ENCODE data around the gene PICK1. TPM values are rescaled to one million over a fixed set of nuclear protein-coding genes. Genes with fewer than 3 reads are reported as not detected.

The PICK1 gene
- total and polyA plus RNA-seq, 10 of the 15 experiments (the other 5 are each of a cell fraction or from before 2014, with no cell fraction given): 0.07 to 19.2 (median 10.9) TPM

DNA sequence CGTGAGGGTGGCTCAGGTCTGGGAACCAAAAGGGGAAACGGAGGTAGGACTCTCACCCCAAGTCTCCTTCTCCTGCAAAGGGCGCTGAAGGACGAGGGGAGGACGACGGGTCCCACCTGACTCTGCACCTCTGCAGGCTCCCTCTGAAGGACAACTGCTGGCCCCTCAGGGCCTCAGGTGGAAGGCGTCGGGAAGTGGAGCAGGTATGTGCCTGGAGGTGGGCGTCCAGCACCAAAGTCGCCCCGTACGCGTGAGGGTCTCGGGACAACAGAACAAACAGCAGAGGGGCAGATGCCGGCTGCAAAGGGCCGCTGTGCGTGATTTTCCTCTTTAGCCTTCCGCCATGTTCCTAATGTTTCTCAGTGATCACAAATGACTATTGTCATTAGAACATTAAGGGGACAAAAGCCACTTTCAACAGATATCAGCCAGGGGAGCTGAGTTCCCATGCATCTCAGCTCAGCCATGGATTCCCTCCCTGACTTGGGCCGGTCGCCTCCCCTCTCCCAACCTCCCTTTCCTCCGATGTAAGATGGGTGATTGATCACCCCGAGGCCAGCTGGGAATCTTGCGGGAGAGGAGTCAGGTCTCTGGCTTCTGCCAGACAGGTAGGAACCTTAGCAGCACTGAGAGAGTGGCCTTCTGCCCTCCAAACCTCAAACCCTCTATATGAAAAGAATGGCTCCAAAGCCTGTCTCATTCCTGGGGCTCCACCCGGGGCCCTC, 25.9 kb downstream of the PICK1 start:
- Histone ChIP-seq H2AFZ (ENCODE audit: control insufficient read depth, low read depth, low read length) (no peak overlapping the region), H3K4me1 (ENCODE audit: control insufficient read depth, insufficient read depth, low read length) (no peaks in the 10 kb centered on the region), H3K27ac (ENCODE audit: control insufficient read depth, insufficient read depth) (no peak overlapping the region), H3K79me2 (ENCODE audit: control insufficient read depth, insufficient read depth, low read length) (no peaks in the 10 kb centered on the region), H3K36me3 (ENCODE audit: control insufficient read depth in 2 of 2, insufficient read depth in 2 of 2, low read length in 1 of 2) (no peaks in the 10 kb centered on the region), H3K9me3 (replicated peaks; ENCODE audit: control insufficient read depth, insufficient read depth, low read length) (no peaks in the 10 kb centered on the region), H3K4me3 (no peak overlapping the region), H4K20me1 (ENCODE audit: control insufficient read depth, insufficient read depth) (no peaks in the 10 kb centered on the region), H3K4me2 (ENCODE audit: control insufficient read depth, insufficient read depth) (no peak overlapping the region), H3K27me3 (replicated peaks in 1 of 2; ENCODE audit: control insufficient read depth in 2 of 2, insufficient read depth in 2 of 2, low read length in 1 of 2) (peaks cover 8 to 9% of the 10 kb centered on the region in 2 experiments; a peak in 3 of 4 replicates), H3K9ac (ENCODE audit: control insufficient read depth, insufficient read depth, low read length) (no peak overlapping the region)
- in situ Hi-C loops (cut with MboI) (no loop called here), intact Hi-C loops (cut with micrococcal nuclease; ENCODE audit: unreplicated experiment) (no loop called here)
- ChIA-PET CTCF (no interaction called here), POLR2A (no interaction called here), SMC1A (ENCODE audit: uncharacterized antibody, unreplicated experiment) (no interaction called here), RAD21 (ENCODE audit: unreplicated experiment) (no interaction called here)
- FAIRE-seq (no peak), ATAC-seq (no peak), DNase-seq (ENCODE audit: low read depth, low spot score) (no peak)
- 62% methylated on average over 24 of the region's 24 CpGs for WGBS (ENCODE audit: insufficient coverage, insufficient replicate concordance, low lambda C conversion rate, missing lambda C conversion rate)
- no TSS peak for BruUV-seq (replicated peaks)
- TF ChIP-seq, protein P1, sequence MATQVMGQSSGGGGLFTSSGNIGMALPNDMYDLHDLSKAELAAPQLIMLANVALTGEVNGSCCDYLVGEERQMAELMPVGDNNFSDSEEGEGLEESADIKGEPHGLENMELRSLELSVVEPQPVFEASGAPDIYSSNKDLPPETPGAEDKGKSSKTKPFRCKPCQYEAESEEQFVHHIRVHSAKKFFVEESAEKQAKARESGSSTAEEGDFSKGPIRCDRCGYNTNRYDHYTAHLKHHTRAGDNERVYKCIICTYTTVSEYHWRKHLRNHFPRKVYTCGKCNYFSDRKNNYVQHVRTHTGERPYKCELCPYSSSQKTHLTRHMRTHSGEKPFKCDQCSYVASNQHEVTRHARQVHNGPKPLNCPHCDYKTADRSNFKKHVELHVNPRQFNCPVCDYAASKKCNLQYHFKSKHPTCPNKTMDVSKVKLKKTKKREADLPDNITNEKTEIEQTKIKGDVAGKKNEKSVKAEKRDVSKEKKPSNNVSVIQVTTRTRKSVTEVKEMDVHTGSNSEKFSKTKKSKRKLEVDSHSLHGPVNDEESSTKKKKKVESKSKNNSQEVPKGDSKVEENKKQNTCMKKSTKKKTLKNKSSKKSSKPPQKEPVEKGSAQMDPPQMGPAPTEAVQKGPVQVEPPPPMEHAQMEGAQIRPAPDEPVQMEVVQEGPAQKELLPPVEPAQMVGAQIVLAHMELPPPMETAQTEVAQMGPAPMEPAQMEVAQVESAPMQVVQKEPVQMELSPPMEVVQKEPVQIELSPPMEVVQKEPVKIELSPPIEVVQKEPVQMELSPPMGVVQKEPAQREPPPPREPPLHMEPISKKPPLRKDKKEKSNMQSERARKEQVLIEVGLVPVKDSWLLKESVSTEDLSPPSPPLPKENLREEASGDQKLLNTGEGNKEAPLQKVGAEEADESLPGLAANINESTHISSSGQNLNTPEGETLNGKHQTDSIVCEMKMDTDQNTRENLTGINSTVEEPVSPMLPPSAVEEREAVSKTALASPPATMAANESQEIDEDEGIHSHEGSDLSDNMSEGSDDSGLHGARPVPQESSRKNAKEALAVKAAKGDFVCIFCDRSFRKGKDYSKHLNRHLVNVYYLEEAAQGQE (IDR thresholded peaks at IDR 0.05; ENCODE audit: low read depth, low read length): no peak
- TF ChIP-seq IKZF1 (conservative IDR thresholded peaks at IDR 0.05) (no peak), STAT3 (IDR thresholded peaks at IDR 0.05; ENCODE audit: low read depth, low read length) (no peak), SIX5 (IDR thresholded peaks at IDR 0.05; ENCODE audit: low read depth, low read length, severe bottlenecking) (no peak), DPF2 (IDR thresholded peaks at IDR 0.05) (no peak), TARDBP (IDR thresholded peaks at IDR 0.05; ENCODE audit: borderline replicate concordance) (no peak), HDAC6 (IDR thresholded peaks at IDR 0.05; ENCODE audit: unreplicated experiment) (no peak), HSF1 (IDR thresholded peaks at IDR 0.05; ENCODE audit: low read depth, low read length) (no peak), TBL1XR1 (IDR thresholded peaks at IDR 0.05; ENCODE audit: low read depth, low read length) (no peak), ZBTB40 (IDR thresholded peaks at IDR 0.05; ENCODE audit: borderline replicate concordance) (no peak), CHD2 (IDR thresholded peaks at IDR 0.05; ENCODE audit: borderline replicate concordance, low read depth, low read length) (no peak), ZNF217 (IDR thresholded peaks at IDR 0.05) (no peak), RELA (IDR thresholded peaks at IDR 0.05; ENCODE audit: borderline replicate concordance, partially characterized antibody) (no peak), ESRRA (IDR thresholded peaks at IDR 0.05; ENCODE audit: low read length) (no peak), EED (IDR thresholded peaks at IDR 0.05; ENCODE audit: low read depth) (no peak), EP300 (IDR thresholded peaks at IDR 0.05; ENCODE audit: borderline replicate concordance in 1 of 2, control insufficient read depth in 1 of 2, low read depth in 2 of 2, low read length in 2 of 2) (no peak)
